GM21529 (cell line): ENCODE data around the gene GRM3.

Experiments
- ATAC-seq: cut with Tn5 transposase; IDR thresholded peaks from one replicate; pipeline ENCODE4 v1.9.1; 2021; ENCODE audit not compliant: unreplicated experiment

GRM3 gene

GRCh38 chr7:86784765-86785164, 141.1 kb downstream of the GRM3 start:
- no peak for ATAC-seq

- ATAC-seq, result peak; percentile 82
Measured at GRCh38 chr7:86785641-86786040, 141.9 kb downstream of the GRM3 start.

- ATAC-seq, result no peak
Measured at GRCh38 chr7:86786376-86786775, 142.7 kb downstream of the GRM3 start.

- ATAC-seq, result peak; percentile 48
Measured at GRCh38 chr7:86788948-86789347, 145.2 kb downstream of the GRM3 start.

- ATAC-seq, result peak; percentile 57
Measured at GRCh38 chr7:86790383-86790782, 146.7 kb downstream of the GRM3 start.

GRCh38 chr7:86792260-86792659, 148.6 kb downstream of the GRM3 start:
- no peak for ATAC-seq

GRCh38 chr7:86793136-86793535, 149.4 kb downstream of the GRM3 start:
- no peak for ATAC-seq

GRCh38 chr7:86814661-86815379, 171.1 kb downstream of the GRM3 start:
- ATAC-seq, result peak; percentile 64

GRCh38 chr7:86815556-86815955, 171.8 kb downstream of the GRM3 start:
- ATAC-seq, result no peak

GRCh38 chr7:86818903-86819302, 175.2 kb downstream of the GRM3 start:
- ATAC-seq, result no peak

GRCh38 chr7:86823769-86824168, 180.1 kb downstream of the GRM3 start:
- ATAC-seq, result no peak

- no peak for ATAC-seq
Measured at GRCh38 chr7:86825264-86825663, 181.6 kb downstream of the GRM3 start.

- ATAC-seq, result no peak
Measured at GRCh38 chr7:86826948-86827347, 183.2 kb downstream of the GRM3 start.

- ATAC-seq, result no peak
Measured at GRCh38 chr7:86833360-86833759, 189.7 kb downstream of the GRM3 start.

- ATAC-seq, result no peak
Measured at GRCh38 chr7:86837235-86837634, 193.5 kb downstream of the GRM3 start.

GRCh38 chr7:86844608-86845007, 200.9 kb downstream of the GRM3 start:
- ATAC-seq, result peak; percentile 78

- no peak for ATAC-seq
Measured at GRCh38 chr7:86846494-86847190, 202.9 kb downstream of the GRM3 start.

- no peak for ATAC-seq
Measured at GRCh38 chr7:86848226-86848625, 204.5 kb downstream of the GRM3 start.

- no peak for ATAC-seq
Measured at GRCh38 chr7:86851566-86851965, 207.9 kb downstream of the GRM3 start.

GRCh38 chr7:86863452-86863851, 219.7 kb downstream of the GRM3 start:
- ATAC-seq, result no peak

GRCh38 chr7:86867163-86867762, 223.6 kb downstream of the GRM3 start:
- no peak for ATAC-seq

GRCh38 chr7:86876146-86876545, 232.4 kb downstream of the GRM3 start:
- no peak for ATAC-seq
